ENCODE measurements around the gene FAM114A1.

Gene FAM114A1

GRCh38 chr4:38925492-38926413 is 58.1 kb downstream of the FAM114A1 start:
- peak overlapping the region; percentile 8; the same call in 1 of the 2 replicates for H3K27ac ChIP-seq
- TF ChIP-seq ZFX (IDR thresholded peaks at IDR 0.05) (no peak), CTCF (conservative IDR thresholded peaks at IDR 0.05) (no peak)

GRCh38 chr4:38926896-38927295 is 59.3 kb downstream of the FAM114A1 start:
- no peak overlapping the region for H3K27ac ChIP-seq
- no peak for TF ChIP-seq ZFX (IDR thresholded peaks at IDR 0.05)
- no peak for TF ChIP-seq CTCF (conservative IDR thresholded peaks at IDR 0.05)

GRCh38 chr4:38928568-38928967 is 61.0 kb downstream of the FAM114A1 start:
- TF ChIP-seq CTCF (conservative IDR thresholded peaks at IDR 0.05) (no peak), ZFX (IDR thresholded peaks at IDR 0.05) (no peak)
- H3K27ac ChIP-seq, result no peak overlapping the region

GRCh38 chr4:38928974-38929373 is 61.4 kb downstream of the FAM114A1 start:
- H3K27ac ChIP-seq, result no peak overlapping the region
- TF ChIP-seq ZFX (IDR thresholded peaks at IDR 0.05), result no peak
- TF ChIP-seq CTCF (conservative IDR thresholded peaks at IDR 0.05), result no peak

- TF ChIP-seq ZFX (IDR thresholded peaks at IDR 0.05), result no peak
- TF ChIP-seq CTCF (conservative IDR thresholded peaks at IDR 0.05), result no peak
Measured at GRCh38 chr4:38930204-38930603, 62.6 kb downstream of the FAM114A1 start.

GRCh38 chr4:38930707-38931106 is 63.1 kb downstream of the FAM114A1 start:
- H3K27ac ChIP-seq, result no peak overlapping the region
- TF ChIP-seq ZFX (IDR thresholded peaks at IDR 0.05) (no peak), CTCF (conservative IDR thresholded peaks at IDR 0.05) (no peak)

More at GRCh38 chr4:38930204-38930603, 62.6 kb downstream of the FAM114A1 start:
- H3K27ac ChIP-seq, result no peak overlapping the region

- TF ChIP-seq CTCF (conservative IDR thresholded peaks at IDR 0.05) (no peak), ZFX (IDR thresholded peaks at IDR 0.05) (no peak)
- no peak overlapping the region for H3K27ac ChIP-seq
Measured at GRCh38 chr4:38931125-38931524, 63.5 kb downstream of the FAM114A1 start.
